PC-3 (cell line): ENCODE results near the gene COG3.

Experiments used
- CTCF ChIP-seq: fragments of 300-600 bp; sonication (generic); conservative IDR thresholded peaks from 2 replicates; pipeline ENCODE4 v1.5.1; 2017; ENCODE audit warnings: antibody characterized with exemption, low read depth, mild to moderate bottlenecking, low read length
- EZH2 ChIP-seq: fragments of 300-600 bp; sonication (generic); IDR thresholded peaks from one replicate; pipeline ENCODE4 v1.6.1; 2017; ENCODE audit warnings: antibody characterized with exemption, mild to moderate bottlenecking, low read length; ENCODE audit not compliant: unreplicated experiment
- EZH2phosphoT487 ChIP-seq: fragments of 300-600 bp; sonication (generic); IDR thresholded peaks from 2 replicates; pipeline ENCODE4 v1.6.1; 2018; ENCODE audit warnings: mild to moderate bottlenecking, antibody characterized with exemption, low read length, borderline replicate concordance

- TF ChIP-seq EZH2 (no peak), CTCF (no peak), EZH2phosphoT487 (no peak)
Measured at GRCh38 chr13:45537516-45537915, 72.8 kb downstream of the COG3 start.
